ENCODE measurements around the gene MAB21L2.
"Not testable (repeated sequence)": the region's sequence is repeated elsewhere in the genome, so short reads cannot be mapped to it uniquely, and the experiment has no call there.

MAB21L2 gene

GRCh38 chr4:150582146-150582872 is at the start of gene MAB21L2:
MAB21L2 (plus strand) TSS chr4:150582151; CDS start chr4:150583030, 879 bp downstream.
- no peak for DNase-seq

GRCh38 chr4:150533673-150534072 is 48.3 kb upstream of the MAB21L2 start:
- no peak for DNase-seq

- no peak for DNase-seq
These were observed 47.1 kb upstream of the MAB21L2 start for GRCh38 chr4:150534818-150535217.

- DNase-seq = not testable (repeated sequence)
These were observed 44.0 kb upstream of the MAB21L2 start for GRCh38 chr4:150537911-150538310.

- no peak for DNase-seq
These were observed 41.4 kb upstream of the MAB21L2 start for GRCh38 chr4:150540536-150540935.

GRCh38 chr4:150540959-150541360 is 41.0 kb upstream of the MAB21L2 start:
- DNase-seq = no peak

- DNase-seq = no peak
These were observed 40.3 kb upstream of the MAB21L2 start for GRCh38 chr4:150541681-150542080.

- DNase-seq = no peak
These were observed 38.9 kb upstream of the MAB21L2 start for GRCh38 chr4:150543042-150543441.

GRCh38 chr4:150546286-150546685 is 35.7 kb upstream of the MAB21L2 start:
- DNase-seq = no peak

- no peak for DNase-seq
These were observed 34.7 kb upstream of the MAB21L2 start for GRCh38 chr4:150547154-150547838.

- DNase-seq = not testable (repeated sequence)
These were observed 24.1 kb upstream of the MAB21L2 start for GRCh38 chr4:150557811-150558210.

GRCh38 chr4:150561143-150561737 is 20.7 kb upstream of the MAB21L2 start:
- no peak for DNase-seq

- no peak for DNase-seq
These were observed 19.7 kb upstream of the MAB21L2 start for GRCh38 chr4:150562250-150562649.

- DNase-seq = no peak
These were observed 19.2 kb upstream of the MAB21L2 start for GRCh38 chr4:150562751-150563150.

- not testable (repeated sequence) for DNase-seq
These were observed 17.0 kb upstream of the MAB21L2 start for GRCh38 chr4:150564967-150565366.

GRCh38 chr4:150567070-150567469 is 14.9 kb upstream of the MAB21L2 start:
- DNase-seq = no peak

- DNase-seq = no peak
These were observed 12.5 kb upstream of the MAB21L2 start for GRCh38 chr4:150569384-150569987.

GRCh38 chr4:150569998-150570535 is 11.9 kb upstream of the MAB21L2 start:
- DNase-seq = no peak

GRCh38 chr4:150570862-150571261 is 11.1 kb upstream of the MAB21L2 start:
- DNase-seq = no peak

- no peak for DNase-seq
These were observed 9.0 kb upstream of the MAB21L2 start for GRCh38 chr4:150572704-150573504.

- DNase-seq = no peak
These were observed 8.4 kb upstream of the MAB21L2 start for GRCh38 chr4:150573534-150573933.

- DNase-seq = no peak
These were observed 7.3 kb upstream of the MAB21L2 start for GRCh38 chr4:150574678-150575077.

All from stimulated activated CD8-positive, alpha-beta memory T cell treated with anti-CD3 and anti-CD28 coated beads, Interleukin-4, amount 100 ng/mL, for 48 hours (primary cell).